Retinal pigment epithelial cell (primary cell): ENCODE measurements around the gene SORL1-AS1.

Experiments used
- DNase-seq: peaks from one replicate; pipeline ENCODE4 v3.0.0-alpha.2; 2010; ENCODE audit warnings: low read depth
- H3K4me3 ChIP-seq: 2 replicates; pipeline ENCODE4 v1.5.1; 2011; ENCODE audit warnings: mild to moderate bottlenecking, low read length, control low read depth, moderate library complexity
- CTCF ChIP-seq: conservative IDR thresholded peaks from 2 replicates; pipeline ENCODE4 v1.5.1; 2011; ENCODE audit warnings: low read depth, low read length, control low read depth, inconsistent platforms

SORL1-AS1 gene

GRCh38 chr11:121420398-121420797 lies 32.4 kb downstream of the SORL1-AS1 start:
- no peak for TF ChIP-seq CTCF
- DNase-seq, result no peak
- H3K4me3 ChIP-seq, result no peak overlapping the region

GRCh38 chr11:121419836-121420235 lies 32.9 kb downstream of the SORL1-AS1 start:
- no peak for DNase-seq
- no peak for TF ChIP-seq CTCF
- H3K4me3 ChIP-seq, result no peak overlapping the region

- no peak for TF ChIP-seq CTCF
- DNase-seq, result no peak
- H3K4me3 ChIP-seq, result no peak overlapping the region
Observed at GRCh38 chr11:121418625-121419114, 34.1 kb downstream of the SORL1-AS1 start.

GRCh38 chr11:121417607-121418006 lies 35.2 kb downstream of the SORL1-AS1 start:
- no peak for TF ChIP-seq CTCF
- no peak for DNase-seq
- no peak overlapping the region for H3K4me3 ChIP-seq

GRCh38 chr11:121417055-121417551 lies 35.7 kb downstream of the SORL1-AS1 start:
- no peak for DNase-seq
- H3K4me3 ChIP-seq, result no peak overlapping the region
- TF ChIP-seq CTCF, result no peak

GRCh38 chr11:121415856-121416255 lies 36.9 kb downstream of the SORL1-AS1 start:
- no peak for TF ChIP-seq CTCF
- no peak for DNase-seq
- H3K4me3 ChIP-seq, result no peak overlapping the region

GRCh38 chr11:121414141-121414913 lies 38.4 kb downstream of the SORL1-AS1 start:
- no peak for DNase-seq
- TF ChIP-seq CTCF, result no peak

More at GRCh38 chr11:121414141-121414913, 38.4 kb downstream of the SORL1-AS1 start:
- H3K4me3 ChIP-seq, result no peak overlapping the region
